BJ (cell line): ENCODE data around the gene WDFY1. TPM values are rescaled to one million over a fixed set of nuclear protein-coding genes. Genes with fewer than 3 reads are reported as not detected.

Source experiments
- CTCF ChIA-PET: fragments of 350-600 bp; formaldehyde crosslinking; extraction: SDS; loops from one replicate; lab custom pipeline; 2021; ENCODE audit warnings: antibody characterized with exemption, inconsistent platforms; lab: Yijun Ruan, JAX
- POLR2A ChIA-PET: fragments of 300-600 bp; sonication (Branson Sonifier 250); formaldehyde crosslinking; extraction: SDS; loops from one replicate; lab custom pipeline; 2021; ENCODE audit warnings: antibody characterized with exemption; lab: Charles Lee
- DNase-seq: peaks from one replicate; pipeline ENCODE4 v3.0.0-alpha.2; 2011; ENCODE audit warnings: low read depth
- H3K27me3 ChIP-seq: 2 replicates; pipeline ENCODE4 v1.6.0; 2011; ENCODE audit warnings: low read length; ENCODE audit not compliant: control insufficient read depth, insufficient read depth
- H3K36me3 ChIP-seq: 2 replicates; pipeline ENCODE4 v1.5.1; 2011; ENCODE audit warnings: low read length; ENCODE audit not compliant: control insufficient read depth, insufficient read depth
- H3K4me3 ChIP-seq: 2 replicates; pipeline ENCODE4 v1.5.1; 2011; ENCODE audit warnings: low read depth, mild to moderate bottlenecking, control low read depth, low read length
- polyA plus RNA-seq: library from polyadenylated mRNA; depleted of rRNA; stranded (reverse); fragments of >200 nt; gene quantifications from 2 replicates; pipeline ENCODE4 v1.2.3, GENCODE V29; 2011
- TF ChIP-seq, protein P1 (sequence below): IDR thresholded peaks from 2 replicates; pipeline ENCODE4 v1.5.1; 2011; ENCODE audit warnings: low read depth, mild to moderate bottlenecking, control low read depth, inconsistent platforms, low read length, moderate library complexity; ENCODE audit not compliant: insufficient read depth

The WDFY1 gene
- polyA plus RNA-seq, 1 experiment, result 90.6 TPM

GRCh38 chr2:223936862-223937326, 8.2 kb downstream of the WDFY1 start:
- CTCF ChIA-PET, result no interaction called here
- H3K27me3 ChIP-seq, result no peaks in the 10 kb centered on the region
- POLR2A ChIA-PET, result no interaction called here
- H3K4me3 ChIP-seq, result no peak overlapping the region
- TF ChIP-seq, protein P1, sequence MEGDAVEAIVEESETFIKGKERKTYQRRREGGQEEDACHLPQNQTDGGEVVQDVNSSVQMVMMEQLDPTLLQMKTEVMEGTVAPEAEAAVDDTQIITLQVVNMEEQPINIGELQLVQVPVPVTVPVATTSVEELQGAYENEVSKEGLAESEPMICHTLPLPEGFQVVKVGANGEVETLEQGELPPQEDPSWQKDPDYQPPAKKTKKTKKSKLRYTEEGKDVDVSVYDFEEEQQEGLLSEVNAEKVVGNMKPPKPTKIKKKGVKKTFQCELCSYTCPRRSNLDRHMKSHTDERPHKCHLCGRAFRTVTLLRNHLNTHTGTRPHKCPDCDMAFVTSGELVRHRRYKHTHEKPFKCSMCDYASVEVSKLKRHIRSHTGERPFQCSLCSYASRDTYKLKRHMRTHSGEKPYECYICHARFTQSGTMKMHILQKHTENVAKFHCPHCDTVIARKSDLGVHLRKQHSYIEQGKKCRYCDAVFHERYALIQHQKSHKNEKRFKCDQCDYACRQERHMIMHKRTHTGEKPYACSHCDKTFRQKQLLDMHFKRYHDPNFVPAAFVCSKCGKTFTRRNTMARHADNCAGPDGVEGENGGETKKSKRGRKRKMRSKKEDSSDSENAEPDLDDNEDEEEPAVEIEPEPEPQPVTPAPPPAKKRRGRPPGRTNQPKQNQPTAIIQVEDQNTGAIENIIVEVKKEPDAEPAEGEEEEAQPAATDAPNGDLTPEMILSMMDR, result no peak
- H3K36me3 ChIP-seq, result 0 out of 2 replicates have a peak, but pooled peaks cover 1% of the 10 kb centered on the region
- no peak for DNase-seq

GRCh38 chr2:223935459-223936125, 9.5 kb downstream of the WDFY1 start:
- POLR2A ChIA-PET, result no interaction called here
- 0 out of 2 replicates have a peak, but pooled peaks cover 1% of the 10 kb centered on the region for H3K36me3 ChIP-seq
- CTCF ChIA-PET, result interaction anchor here (0.6 kb wide), 1 partner anchor 1656 kb away, joined by 5 read pairs; no protein-coding TSS in a partner anchor
- DNase-seq, result no peak
- H3K4me3 ChIP-seq, result no peak overlapping the region
- TF ChIP-seq, protein P1, result no peak
- H3K27me3 ChIP-seq, result no peaks in the 10 kb centered on the region

DNA sequence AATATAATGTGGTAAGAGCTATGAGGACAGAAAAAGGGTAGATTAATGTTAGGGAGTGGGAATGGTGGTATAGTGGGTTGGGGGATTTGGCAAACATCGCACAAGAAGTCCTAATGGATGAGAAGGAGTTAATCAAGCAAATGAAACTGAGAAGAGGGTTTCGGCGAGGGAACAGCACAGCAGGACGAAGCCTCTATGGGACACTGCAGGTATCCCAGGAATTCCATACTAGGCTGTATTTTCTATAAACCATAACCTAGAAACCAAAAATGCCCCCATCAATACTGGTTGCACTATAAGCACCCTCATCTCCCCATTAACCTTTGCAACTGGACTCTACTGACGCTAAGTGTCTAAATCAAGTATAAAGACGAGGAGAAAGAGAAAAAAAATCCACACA, 10.3 kb downstream of the WDFY1 start:
- ChIA-PET POLR2A (no interaction called here), CTCF (no interaction called here)
- Histone ChIP-seq H3K36me3 (0 out of 2 replicates have a peak, but pooled peaks cover 1% of the 10 kb centered on the region), H3K4me3 (no peak overlapping the region), H3K27me3 (no peaks in the 10 kb centered on the region)
- no peak for DNase-seq
- TF ChIP-seq, protein P1, result no peak

GRCh38 chr2:223932816-223933800, 12.0 kb downstream of the WDFY1 start:
- no peaks in the 10 kb centered on the region for H3K27me3 ChIP-seq
- DNase-seq, result no peak
- ChIA-PET POLR2A (no interaction called here), CTCF (interaction anchor here (0.6 kb wide), 1 partner anchor 328 kb away, joined by 10 read pairs; no protein-coding TSS in a partner anchor)
- TF ChIP-seq, protein P1, result no peak
- H3K4me3 ChIP-seq, result no peak overlapping the region
- H3K36me3 ChIP-seq, result no peaks in the 10 kb centered on the region
